ENCODE measurements around the gene HTR3A. TPM values are rescaled to one million over a fixed set of nuclear protein-coding genes. Genes with fewer than 3 reads are reported as not detected.

The HTR3A gene
- total and polyA plus RNA-seq, 9 of the 15 experiments (the other 6 are each of a cell fraction or from before 2014, with no cell fraction given) = not detected

DNA sequence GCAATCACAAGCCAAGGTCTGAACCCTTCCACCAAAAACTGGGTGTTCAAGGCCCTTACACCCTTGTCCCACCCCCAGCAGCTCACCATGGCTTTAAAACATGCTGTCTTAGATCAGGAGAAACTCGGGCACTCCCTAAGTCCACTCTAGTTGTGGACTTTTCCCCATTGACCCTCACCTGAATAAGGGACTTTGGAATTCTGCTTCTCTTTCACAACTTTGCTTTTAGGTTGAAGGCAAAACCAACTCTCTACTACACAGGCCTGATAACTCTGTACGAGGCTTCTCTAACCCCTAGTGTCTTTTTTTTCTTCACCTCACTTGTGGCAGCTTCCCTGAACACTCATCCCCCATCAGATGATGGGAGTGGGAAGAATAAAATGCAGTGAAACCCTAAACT is 15.0 kb downstream of the HTR3A start (continued):
- TF ChIP-seq CBX2 (IDR thresholded peaks at IDR 0.05; ENCODE audit: insufficient read depth, low read length, poor library complexity, severe bottlenecking) (no peak), ZBTB1 (CRISPR knock-in tag; IDR thresholded peaks at IDR 0.05; ENCODE audit: borderline replicate concordance, low read depth) (no peak), ZNF347 (CRISPR knock-in tag; IDR thresholded peaks at IDR 0.05; ENCODE audit: low read depth) (no peak), ZNF699 (CRISPR knock-in tag; IDR thresholded peaks at IDR 0.05; ENCODE audit: insufficient replicate concordance) (no peak), ZNF224 (CRISPR knock-in tag; IDR thresholded peaks at IDR 0.05) (no peak), CAMTA2 (CRISPR knock-in tag; conservative IDR thresholded peaks at IDR 0.05) (no peak)
- TF ChIP-seq, protein P1, sequence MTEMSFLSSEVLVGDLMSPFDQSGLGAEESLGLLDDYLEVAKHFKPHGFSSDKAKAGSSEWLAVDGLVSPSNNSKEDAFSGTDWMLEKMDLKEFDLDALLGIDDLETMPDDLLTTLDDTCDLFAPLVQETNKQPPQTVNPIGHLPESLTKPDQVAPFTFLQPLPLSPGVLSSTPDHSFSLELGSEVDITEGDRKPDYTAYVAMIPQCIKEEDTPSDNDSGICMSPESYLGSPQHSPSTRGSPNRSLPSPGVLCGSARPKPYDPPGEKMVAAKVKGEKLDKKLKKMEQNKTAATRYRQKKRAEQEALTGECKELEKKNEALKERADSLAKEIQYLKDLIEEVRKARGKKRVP (CRISPR knock-in tag; IDR thresholded peaks at IDR 0.05) = no peak

DNA sequence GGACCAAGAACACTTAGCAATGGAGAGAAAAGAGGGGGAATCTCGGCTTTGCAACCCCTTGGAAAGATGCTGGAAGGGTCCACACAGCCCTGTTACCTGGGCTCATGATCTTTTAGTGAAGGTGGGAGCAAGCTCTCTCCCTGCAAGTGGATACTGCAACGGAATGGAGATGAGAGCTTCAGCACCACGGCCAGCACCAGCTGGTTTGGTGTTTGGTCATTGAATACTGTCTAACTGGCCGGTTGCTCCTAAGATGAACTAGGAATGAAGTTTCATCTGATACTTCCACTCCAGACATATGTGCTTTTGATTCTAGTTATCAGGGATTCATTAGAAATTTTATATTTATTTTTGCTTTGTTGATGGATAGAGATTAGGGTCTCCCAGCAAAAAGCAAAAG is 16.3 kb downstream of the HTR3A start:
- CTCF ChIA-PET (ENCODE audit: low intra/inter-chr PET ratio) = no interaction called here
- intact Hi-C loops (cut with micrococcal nuclease) (loop anchor here (5.0 to 10.0 kb wide), 3 partner anchors 94 to 771 kb away; no protein-coding TSS in a partner anchor), in situ Hi-C loops (cut with MboI) (no loop called here)
- no peak overlapping the region for H3K4me2 ChIP-seq (ENCODE audit: insufficient read depth, low read length)
- ATAC-seq (peak; percentile 67; the same call in 2 of the 3 replicates), DNase-seq (ENCODE audit: extremely low read depth in 1 of 4, low spot score in 3 of 4) (peak; percentile 35 to 57 (median 50)), FAIRE-seq (no peak)
- 2% methylated on average over 4 of the region's 4 CpGs for whole genome bisulfite sequencing (ENCODE audit: insufficient coverage, low coverage, missing lambda C conversion rate)
- no peak overlapping the region for H3K27ac ChIP-seq (ENCODE audit: extremely low read depth, low read depth, low read length)
- H3K9ac ChIP-seq (ENCODE audit: insufficient read depth in 1 of 2, low read depth in 2 of 2, low read length in 2 of 2) = no peak overlapping the region
- H2AFZ ChIP-seq (ENCODE audit: low read depth, low read length) = no peak overlapping the region
- H3K36me3 ChIP-seq (ENCODE audit: control insufficient read depth, insufficient read depth, low read length) = no peaks in the 10 kb centered on the region
- peaks cover 17% of the 10 kb centered on the region; the same call in 1 of the 2 replicates for H4K20me1 ChIP-seq (replicated peaks; ENCODE audit: control insufficient read depth, insufficient read depth, low read length)
- peaks cover 0 to 21% of the 10 kb centered on the region in 2 experiments; a peak in 4 of 5 replicates for H3K27me3 ChIP-seq (ENCODE audit: control insufficient read depth in 2 of 2, insufficient read depth in 2 of 2, low read length in 2 of 2)
- BruUV-seq (replicated peaks) = no TSS peak
- no peaks in the 10 kb centered on the region for H3K4me1 ChIP-seq (replicated peaks in 1 of 2; ENCODE audit: control insufficient read depth in 2 of 2, insufficient read depth in 2 of 2, low read length in 2 of 2)
- no peaks in the 10 kb centered on the region for H3K79me2 ChIP-seq (ENCODE audit: control insufficient read depth, insufficient read depth, low read length)
- H3K4me3 ChIP-seq = no peak overlapping the region
- H3K9me3 ChIP-seq (replicated peaks; ENCODE audit: control insufficient read depth, insufficient read depth, low read depth, low read length) = no peaks in the 10 kb centered on the region
- POLR2A ChIA-PET = no interaction called here
- no peaks in the 10 kb centered on the region for H3K9me1 ChIP-seq (ENCODE audit: control insufficient read depth, insufficient read depth, low read length)
- TF ChIP-seq MEF2A (IDR thresholded peaks at IDR 0.05; ENCODE audit: control insufficient read depth, low read depth, low read length) = no peak
- no peak for TF ChIP-seq CBFB (CRISPR knock-in tag; IDR thresholded peaks at IDR 0.05)
- TF ChIP-seq, protein P2, sequence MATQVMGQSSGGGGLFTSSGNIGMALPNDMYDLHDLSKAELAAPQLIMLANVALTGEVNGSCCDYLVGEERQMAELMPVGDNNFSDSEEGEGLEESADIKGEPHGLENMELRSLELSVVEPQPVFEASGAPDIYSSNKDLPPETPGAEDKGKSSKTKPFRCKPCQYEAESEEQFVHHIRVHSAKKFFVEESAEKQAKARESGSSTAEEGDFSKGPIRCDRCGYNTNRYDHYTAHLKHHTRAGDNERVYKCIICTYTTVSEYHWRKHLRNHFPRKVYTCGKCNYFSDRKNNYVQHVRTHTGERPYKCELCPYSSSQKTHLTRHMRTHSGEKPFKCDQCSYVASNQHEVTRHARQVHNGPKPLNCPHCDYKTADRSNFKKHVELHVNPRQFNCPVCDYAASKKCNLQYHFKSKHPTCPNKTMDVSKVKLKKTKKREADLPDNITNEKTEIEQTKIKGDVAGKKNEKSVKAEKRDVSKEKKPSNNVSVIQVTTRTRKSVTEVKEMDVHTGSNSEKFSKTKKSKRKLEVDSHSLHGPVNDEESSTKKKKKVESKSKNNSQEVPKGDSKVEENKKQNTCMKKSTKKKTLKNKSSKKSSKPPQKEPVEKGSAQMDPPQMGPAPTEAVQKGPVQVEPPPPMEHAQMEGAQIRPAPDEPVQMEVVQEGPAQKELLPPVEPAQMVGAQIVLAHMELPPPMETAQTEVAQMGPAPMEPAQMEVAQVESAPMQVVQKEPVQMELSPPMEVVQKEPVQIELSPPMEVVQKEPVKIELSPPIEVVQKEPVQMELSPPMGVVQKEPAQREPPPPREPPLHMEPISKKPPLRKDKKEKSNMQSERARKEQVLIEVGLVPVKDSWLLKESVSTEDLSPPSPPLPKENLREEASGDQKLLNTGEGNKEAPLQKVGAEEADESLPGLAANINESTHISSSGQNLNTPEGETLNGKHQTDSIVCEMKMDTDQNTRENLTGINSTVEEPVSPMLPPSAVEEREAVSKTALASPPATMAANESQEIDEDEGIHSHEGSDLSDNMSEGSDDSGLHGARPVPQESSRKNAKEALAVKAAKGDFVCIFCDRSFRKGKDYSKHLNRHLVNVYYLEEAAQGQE (IDR thresholded peaks at IDR 0.05; ENCODE audit: borderline replicate concordance) = peak; percentile 98
- TF ChIP-seq, protein P2 (CRISPR knock-in tag; IDR thresholded peaks at IDR 0.05; ENCODE audit: low read depth) = peak; percentile 93
- TF ChIP-seq MIER1 (IDR thresholded peaks at IDR 0.05; ENCODE audit: low read depth) = peak; percentile 93
- no peak for TF ChIP-seq WHSC1 (IDR thresholded peaks at IDR 0.05; ENCODE audit: low read length)
